WTC11 (cell line): ENCODE results near the gene TIMD4. TPM values are rescaled to one million over a fixed set of nuclear protein-coding genes. Genes with fewer than 3 reads are reported as not detected.

Source experiments
- ATAC-seq: fragments of 200-7000 bp; cut with Tn5 transposase; 2 replicates; pipeline ENCODE4 v1.10.0; 2021; ENCODE audit warnings: mild to moderate bottlenecking, moderate library complexity
- CTCF ChIA-PET: fragments of 300-600 bp; sonication (Branson Sonifier 250); formaldehyde crosslinking; loops from one replicate; lab custom pipeline; 2021; ENCODE audit warnings: antibody characterized with exemption; lab: Charles Lee
- POLR2A ChIA-PET: fragments of 350-600 bp; sonication (Branson Sonifier 250); formaldehyde crosslinking; loops from one replicate; lab custom pipeline; 2021; ENCODE audit warnings: antibody characterized with exemption; lab: Charles Lee
- DNase-seq: peaks from one replicate; pipeline ENCODE4 v3.0.0; 2021; ENCODE audit warnings: low spot score
- H3K27ac Mint-ChIP-seq: 2 replicates; pipeline ENCODE4 v1.8.0; 2021; ENCODE audit warnings: mixed read lengths
- H3K27me3 Mint-ChIP-seq: 2 replicates; pipeline ENCODE4 v1.8.0; 2021; ENCODE audit warnings: low read depth, mild to moderate bottlenecking, moderate library complexity, mixed read lengths
- H3K36me3 Mint-ChIP-seq: 2 replicates; pipeline ENCODE4 v1.8.0; 2021; ENCODE audit warnings: mixed read lengths
- H3K4me1 Mint-ChIP-seq: 2 replicates; pipeline ENCODE4 v1.8.0; 2022; ENCODE audit warnings: mixed read lengths
- H3K4me3 Mint-ChIP-seq: 2 replicates; pipeline ENCODE4 v1.8.0; 2021; ENCODE audit warnings: mild to moderate bottlenecking, moderate library complexity, mixed read lengths
- H3K9me3 Mint-ChIP-seq: 2 replicates; pipeline ENCODE4 v1.8.0; 2021; ENCODE audit warnings: mixed read lengths
- CREM ChIP-seq: sonication (generic); formaldehyde crosslinking; IDR thresholded peaks from 2 replicates; pipeline ENCODE4 v1.8.1; 2022; ENCODE audit warnings: mild to moderate bottlenecking, missing genetic modification reagents, moderate library complexity
- ELF4 ChIP-seq: sonication (generic); formaldehyde crosslinking; IDR thresholded peaks from 2 replicates; pipeline ENCODE4 v1.8.1; 2022; ENCODE audit warnings: low read depth, mild to moderate bottlenecking, moderate library complexity, missing genetic modification reagents
- FOXJ3 ChIP-seq: sonication (generic); formaldehyde crosslinking; IDR thresholded peaks from 2 replicates; pipeline ENCODE4 v1.9.0; 2021; ENCODE audit warnings: missing genetic modification reagents, mild to moderate bottlenecking, borderline replicate concordance
- FOXK1 ChIP-seq: sonication (generic); formaldehyde crosslinking; IDR thresholded peaks from 2 replicates; pipeline ENCODE4 v1.8.0; 2022; ENCODE audit warnings: mild to moderate bottlenecking, moderate library complexity, missing genetic modification reagents
- KAT7 ChIP-seq: sonication (generic); formaldehyde crosslinking; IDR thresholded peaks from 2 replicates; pipeline ENCODE4 v1.8.1; 2023; ENCODE audit warnings: missing genetic modification reagents, mild to moderate bottlenecking, borderline replicate concordance
- MXD4 ChIP-seq: fragments of 250-450 bp; sonication (Bioruptor Pico); IDR thresholded peaks from 2 replicates; pipeline ENCODE4 v1.8.0; 2021; ENCODE audit warnings: mild to moderate bottlenecking, moderate library complexity, borderline replicate concordance
- PRRX2 ChIP-seq: fragments of 250-450 bp; sonication (Bioruptor Pico); IDR thresholded peaks from 2 replicates; pipeline ENCODE4 v1.8.0; 2021; ENCODE audit warnings: mild to moderate bottlenecking
- RELA ChIP-seq: sonication (generic); formaldehyde crosslinking; IDR thresholded peaks from 2 replicates; pipeline ENCODE4 v1.8.1; 2022; ENCODE audit warnings: missing genetic modification reagents, mild to moderate bottlenecking, borderline replicate concordance
- SP1 ChIP-seq: sonication (generic); formaldehyde crosslinking; conservative IDR thresholded peaks from 2 replicates; pipeline ENCODE4 v1.8.1; 2022; ENCODE audit warnings: missing genetic modification reagents
- TEAD1 ChIP-seq: sonication (generic); formaldehyde crosslinking; IDR thresholded peaks from 2 replicates; pipeline ENCODE4 v1.8.0; 2022; ENCODE audit warnings: mild to moderate bottlenecking, missing genetic modification reagents
- ZNF263 ChIP-seq: sonication (generic); formaldehyde crosslinking; IDR thresholded peaks from 2 replicates; pipeline ENCODE4 v1.8.1; 2022; ENCODE audit warnings: low read depth, mild to moderate bottlenecking, moderate library complexity, missing genetic modification reagents
- ZNF416 ChIP-seq: fragments of 250-450 bp; sonication (Bioruptor Pico); IDR thresholded peaks from 2 replicates; pipeline ENCODE4 v1.9.0; 2021; ENCODE audit warnings: mild to moderate bottlenecking, inconsistent platforms
- total RNA-seq: library from RNA; stranded (reverse); gene quantifications from 3 replicates; pipeline ENCODE4 v1.2.3, GENCODE V29; 2021
- TF ChIP-seq, protein P1 (sequence below): sonication (generic); formaldehyde crosslinking; IDR thresholded peaks from 2 replicates; pipeline ENCODE4 v1.8.0; 2022; ENCODE audit warnings: mild to moderate bottlenecking, missing genetic modification reagents
- TF ChIP-seq, protein P2 (sequence below): fragments of 250-450 bp; sonication (Bioruptor Pico); IDR thresholded peaks from 2 replicates; pipeline ENCODE4 v1.8.0; 2021; ENCODE audit warnings: mild to moderate bottlenecking
- TF ChIP-seq, protein P3 (sequence below): sonication (generic); formaldehyde crosslinking; IDR thresholded peaks from 2 replicates; pipeline ENCODE4 v1.8.1; 2022; ENCODE audit warnings: missing genetic modification reagents, borderline replicate concordance
- TF ChIP-seq, protein P4 (sequence below): sonication (generic); formaldehyde crosslinking; IDR thresholded peaks from 2 replicates; pipeline ENCODE4 v1.8.1; 2022; ENCODE audit warnings: low read depth, missing genetic modification reagents, borderline replicate concordance
- TF ChIP-seq, protein P5 (sequence below): sonication (generic); formaldehyde crosslinking; IDR thresholded peaks from 2 replicates; pipeline ENCODE4 v1.8.1; 2023; ENCODE audit warnings: mild to moderate bottlenecking, missing genetic modification reagents
- TF ChIP-seq, protein P6 (sequence below): sonication (generic); formaldehyde crosslinking; IDR thresholded peaks from 2 replicates; pipeline ENCODE4 v1.8.1; 2023; ENCODE audit warnings: mild to moderate bottlenecking, missing genetic modification reagents, borderline replicate concordance
- TF ChIP-seq, protein P7 (sequence below): sonication (generic); formaldehyde crosslinking; IDR thresholded peaks from 2 replicates; pipeline ENCODE4 v1.8.0; 2022; ENCODE audit warnings: mild to moderate bottlenecking, missing genetic modification reagents

The TIMD4 gene
- total RNA-seq, 1 experiment from 2014 or later = 0.13 TPM

DNA sequence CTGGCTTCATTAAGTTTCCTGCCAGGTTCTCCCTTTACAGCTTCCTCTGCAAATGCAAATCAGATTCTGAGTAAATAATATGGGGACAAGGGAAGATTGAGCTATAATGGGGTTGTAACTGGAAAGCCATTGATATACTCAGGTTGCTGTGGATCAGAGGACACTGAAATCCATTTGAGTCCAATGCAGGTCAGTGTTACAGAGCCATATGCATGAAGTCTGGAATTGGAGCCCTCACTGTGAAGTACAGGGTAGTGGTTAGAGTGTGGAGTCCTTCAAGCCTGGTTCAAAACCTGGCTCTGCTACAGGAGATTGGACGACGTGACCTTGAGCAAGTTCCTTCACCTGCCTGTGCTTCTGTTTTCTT is 48.7 kb downstream of the TIMD4 start (continued):
- TF ChIP-seq, protein P1, sequence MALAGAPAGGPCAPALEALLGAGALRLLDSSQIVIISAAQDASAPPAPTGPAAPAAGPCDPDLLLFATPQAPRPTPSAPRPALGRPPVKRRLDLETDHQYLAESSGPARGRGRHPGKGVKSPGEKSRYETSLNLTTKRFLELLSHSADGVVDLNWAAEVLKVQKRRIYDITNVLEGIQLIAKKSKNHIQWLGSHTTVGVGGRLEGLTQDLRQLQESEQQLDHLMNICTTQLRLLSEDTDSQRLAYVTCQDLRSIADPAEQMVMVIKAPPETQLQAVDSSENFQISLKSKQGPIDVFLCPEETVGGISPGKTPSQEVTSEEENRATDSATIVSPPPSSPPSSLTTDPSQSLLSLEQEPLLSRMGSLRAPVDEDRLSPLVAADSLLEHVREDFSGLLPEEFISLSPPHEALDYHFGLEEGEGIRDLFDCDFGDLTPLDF (CRISPR knock-in tag) = no peak
- peak; percentile 43; the same call in 1 of the 2 replicates for TF ChIP-seq ZNF416 (CRISPR knock-in tag)
- peak; percentile 67; the same call in 1 of the 2 replicates for TF ChIP-seq MXD4 (CRISPR knock-in tag)
- TF ChIP-seq CREM = 0 out of 2 replicates have a peak, but pooled peaks have one; percentile 49
- TF ChIP-seq, protein P2, sequence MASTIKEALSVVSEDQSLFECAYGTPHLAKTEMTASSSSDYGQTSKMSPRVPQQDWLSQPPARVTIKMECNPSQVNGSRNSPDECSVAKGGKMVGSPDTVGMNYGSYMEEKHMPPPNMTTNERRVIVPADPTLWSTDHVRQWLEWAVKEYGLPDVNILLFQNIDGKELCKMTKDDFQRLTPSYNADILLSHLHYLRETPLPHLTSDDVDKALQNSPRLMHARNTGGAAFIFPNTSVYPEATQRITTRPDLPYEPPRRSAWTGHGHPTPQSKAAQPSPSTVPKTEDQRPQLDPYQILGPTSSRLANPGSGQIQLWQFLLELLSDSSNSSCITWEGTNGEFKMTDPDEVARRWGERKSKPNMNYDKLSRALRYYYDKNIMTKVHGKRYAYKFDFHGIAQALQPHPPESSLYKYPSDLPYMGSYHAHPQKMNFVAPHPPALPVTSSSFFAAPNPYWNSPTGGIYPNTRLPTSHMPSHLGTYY (CRISPR knock-in tag) = no peak
- TF ChIP-seq, protein P3, sequence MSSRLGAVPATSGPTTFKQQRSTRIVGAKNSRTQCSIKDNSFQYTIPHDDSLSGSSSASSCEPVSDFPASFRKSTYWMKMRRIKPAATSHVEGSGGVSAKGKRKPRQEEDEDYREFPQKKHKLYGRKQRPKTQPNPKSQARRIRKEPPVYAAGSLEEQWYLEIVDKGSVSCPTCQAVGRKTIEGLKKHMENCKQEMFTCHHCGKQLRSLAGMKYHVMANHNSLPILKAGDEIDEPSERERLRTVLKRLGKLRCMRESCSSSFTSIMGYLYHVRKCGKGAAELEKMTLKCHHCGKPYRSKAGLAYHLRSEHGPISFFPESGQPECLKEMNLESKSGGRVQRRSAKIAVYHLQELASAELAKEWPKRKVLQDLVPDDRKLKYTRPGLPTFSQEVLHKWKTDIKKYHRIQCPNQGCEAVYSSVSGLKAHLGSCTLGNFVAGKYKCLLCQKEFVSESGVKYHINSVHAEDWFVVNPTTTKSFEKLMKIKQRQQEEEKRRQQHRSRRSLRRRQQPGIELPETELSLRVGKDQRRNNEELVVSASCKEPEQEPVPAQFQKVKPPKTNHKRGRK (CRISPR knock-in tag) = no peak
- TF ChIP-seq, protein P4, sequence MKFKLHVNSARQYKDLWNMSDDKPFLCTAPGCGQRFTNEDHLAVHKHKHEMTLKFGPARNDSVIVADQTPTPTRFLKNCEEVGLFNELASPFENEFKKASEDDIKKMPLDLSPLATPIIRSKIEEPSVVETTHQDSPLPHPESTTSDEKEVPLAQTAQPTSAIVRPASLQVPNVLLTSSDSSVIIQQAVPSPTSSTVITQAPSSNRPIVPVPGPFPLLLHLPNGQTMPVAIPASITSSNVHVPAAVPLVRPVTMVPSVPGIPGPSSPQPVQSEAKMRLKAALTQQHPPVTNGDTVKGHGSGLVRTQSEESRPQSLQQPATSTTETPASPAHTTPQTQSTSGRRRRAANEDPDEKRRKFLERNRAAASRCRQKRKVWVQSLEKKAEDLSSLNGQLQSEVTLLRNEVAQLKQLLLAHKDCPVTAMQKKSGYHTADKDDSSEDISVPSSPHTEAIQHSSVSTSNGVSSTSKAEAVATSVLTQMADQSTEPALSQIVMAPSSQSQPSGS (CRISPR knock-in tag) = no peak
- no peak for TF ChIP-seq ELF4 (CRISPR knock-in tag)

DNA sequence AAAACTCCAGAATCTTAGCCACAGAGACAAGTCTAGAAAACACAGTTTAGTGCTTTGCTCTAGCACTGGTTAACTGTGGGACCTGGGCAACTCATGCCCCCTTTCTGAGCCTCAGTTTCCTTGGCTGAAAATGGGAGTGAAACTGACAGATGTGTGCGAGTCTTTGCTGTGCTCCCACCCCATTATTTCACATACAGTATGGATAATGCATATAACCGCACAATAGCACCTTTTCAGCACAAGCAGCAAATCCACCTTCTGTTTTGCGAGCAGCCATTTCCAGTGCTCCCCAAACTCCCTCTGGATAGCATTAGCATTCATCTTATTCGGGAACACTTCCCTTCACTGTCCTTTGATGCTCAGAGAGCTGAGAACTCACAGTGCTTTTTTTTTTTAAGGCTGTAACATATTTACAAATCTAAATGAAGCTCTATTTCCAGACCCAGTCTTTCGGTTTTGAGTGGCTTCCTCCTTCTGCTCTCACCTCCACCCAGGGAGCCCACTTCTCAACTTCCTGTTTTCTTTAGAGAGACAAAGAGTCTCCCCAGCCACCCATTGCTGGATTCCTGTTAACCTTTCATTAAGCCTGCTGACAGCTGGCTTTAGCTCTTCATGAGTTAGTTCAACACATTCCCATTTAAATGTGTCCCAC is 49.2 kb downstream of the TIMD4 start:
- ATAC-seq (peak; percentile 91), DNase-seq (peak; percentile 59)
- Mint-ChIP-seq H3K27ac (peak overlapping the region; percentile 99), H3K36me3 (peaks cover 11% of the 10 kb centered on the region; the same call in 1 of the 2 replicates), H3K27me3 (peaks cover 7% of the 10 kb centered on the region; the same call in 1 of the 2 replicates), H3K9me3 (no peaks in the 10 kb centered on the region), H3K4me1 (peaks cover 73% of the 10 kb centered on the region), H3K4me3 (peak overlapping the region; percentile 43; the same call in 1 of the 2 replicates)
- ChIA-PET POLR2A (interaction anchor here (2.0 kb wide), 1 partner anchor 228 kb away, joined by 10 read pairs; the partner anchor contains the start of gene MED7), CTCF (interaction anchor here (0.7 to 2.1 kb wide), 7 partner anchors 12 to 229 kb away, joined by 3 to 7 read pairs (median 3); no protein-coding TSS in a partner anchor)
- TF ChIP-seq SP1 (CRISPR knock-in tag) = 0 out of 2 replicates have a peak, but pooled peaks have one; percentile 10
- TF ChIP-seq, protein P5, sequence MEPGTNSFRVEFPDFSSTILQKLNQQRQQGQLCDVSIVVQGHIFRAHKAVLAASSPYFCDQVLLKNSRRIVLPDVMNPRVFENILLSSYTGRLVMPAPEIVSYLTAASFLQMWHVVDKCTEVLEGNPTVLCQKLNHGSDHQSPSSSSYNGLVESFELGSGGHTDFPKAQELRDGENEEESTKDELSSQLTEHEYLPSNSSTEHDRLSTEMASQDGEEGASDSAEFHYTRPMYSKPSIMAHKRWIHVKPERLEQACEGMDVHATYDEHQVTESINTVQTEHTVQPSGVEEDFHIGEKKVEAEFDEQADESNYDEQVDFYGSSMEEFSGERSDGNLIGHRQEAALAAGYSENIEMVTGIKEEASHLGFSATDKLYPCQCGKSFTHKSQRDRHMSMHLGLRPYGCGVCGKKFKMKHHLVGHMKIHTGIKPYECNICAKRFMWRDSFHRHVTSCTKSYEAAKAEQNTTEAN = no peak
- 0 out of 2 replicates have a peak, but pooled peaks have one; percentile 39 for TF ChIP-seq FOXJ3
- TF ChIP-seq, protein P6, sequence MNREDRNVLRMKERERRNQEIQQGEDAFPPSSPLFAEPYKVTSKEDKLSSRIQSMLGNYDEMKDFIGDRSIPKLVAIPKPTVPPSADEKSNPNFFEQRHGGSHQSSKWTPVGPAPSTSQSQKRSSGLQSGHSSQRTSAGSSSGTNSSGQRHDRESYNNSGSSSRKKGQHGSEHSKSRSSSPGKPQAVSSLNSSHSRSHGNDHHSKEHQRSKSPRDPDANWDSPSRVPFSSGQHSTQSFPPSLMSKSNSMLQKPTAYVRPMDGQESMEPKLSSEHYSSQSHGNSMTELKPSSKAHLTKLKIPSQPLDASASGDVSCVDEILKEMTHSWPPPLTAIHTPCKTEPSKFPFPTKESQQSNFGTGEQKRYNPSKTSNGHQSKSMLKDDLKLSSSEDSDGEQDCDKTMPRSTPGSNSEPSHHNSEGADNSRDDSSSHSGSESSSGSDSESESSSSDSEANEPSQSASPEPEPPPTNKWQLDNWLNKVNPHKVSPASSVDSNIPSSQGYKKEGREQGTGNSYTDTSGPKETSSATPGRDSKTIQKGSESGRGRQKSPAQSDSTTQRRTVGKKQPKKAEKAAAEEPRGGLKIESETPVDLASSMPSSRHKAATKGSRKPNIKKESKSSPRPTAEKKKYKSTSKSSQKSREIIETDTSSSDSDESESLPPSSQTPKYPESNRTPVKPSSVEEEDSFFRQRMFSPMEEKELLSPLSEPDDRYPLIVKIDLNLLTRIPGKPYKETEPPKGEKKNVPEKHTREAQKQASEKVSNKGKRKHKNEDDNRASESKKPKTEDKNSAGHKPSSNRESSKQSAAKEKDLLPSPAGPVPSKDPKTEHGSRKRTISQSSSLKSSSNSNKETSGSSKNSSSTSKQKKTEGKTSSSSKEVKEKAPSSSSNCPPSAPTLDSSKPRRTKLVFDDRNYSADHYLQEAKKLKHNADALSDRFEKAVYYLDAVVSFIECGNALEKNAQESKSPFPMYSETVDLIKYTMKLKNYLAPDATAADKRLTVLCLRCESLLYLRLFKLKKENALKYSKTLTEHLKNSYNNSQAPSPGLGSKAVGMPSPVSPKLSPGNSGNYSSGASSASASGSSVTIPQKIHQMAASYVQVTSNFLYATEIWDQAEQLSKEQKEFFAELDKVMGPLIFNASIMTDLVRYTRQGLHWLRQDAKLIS = 0 out of 2 replicates have a peak, but pooled peaks have one; percentile 39
- TF ChIP-seq TEAD1 (CRISPR knock-in tag) = peak; percentile 64; the same call in 1 of the 2 replicates
- peak; percentile 53; the same call in 1 of the 2 replicates for TF ChIP-seq PRRX2 (CRISPR knock-in tag)
- no peak for TF ChIP-seq KAT7 (CRISPR knock-in tag)
- no peak for TF ChIP-seq RELA (CRISPR knock-in tag)
- 0 out of 2 replicates have a peak, but pooled peaks have one; percentile 49 for TF ChIP-seq FOXK1 (CRISPR knock-in tag)
- peak; percentile 43; the same call in 1 of the 2 replicates for TF ChIP-seq ZNF263 (CRISPR knock-in tag)
- TF ChIP-seq, protein P7, sequence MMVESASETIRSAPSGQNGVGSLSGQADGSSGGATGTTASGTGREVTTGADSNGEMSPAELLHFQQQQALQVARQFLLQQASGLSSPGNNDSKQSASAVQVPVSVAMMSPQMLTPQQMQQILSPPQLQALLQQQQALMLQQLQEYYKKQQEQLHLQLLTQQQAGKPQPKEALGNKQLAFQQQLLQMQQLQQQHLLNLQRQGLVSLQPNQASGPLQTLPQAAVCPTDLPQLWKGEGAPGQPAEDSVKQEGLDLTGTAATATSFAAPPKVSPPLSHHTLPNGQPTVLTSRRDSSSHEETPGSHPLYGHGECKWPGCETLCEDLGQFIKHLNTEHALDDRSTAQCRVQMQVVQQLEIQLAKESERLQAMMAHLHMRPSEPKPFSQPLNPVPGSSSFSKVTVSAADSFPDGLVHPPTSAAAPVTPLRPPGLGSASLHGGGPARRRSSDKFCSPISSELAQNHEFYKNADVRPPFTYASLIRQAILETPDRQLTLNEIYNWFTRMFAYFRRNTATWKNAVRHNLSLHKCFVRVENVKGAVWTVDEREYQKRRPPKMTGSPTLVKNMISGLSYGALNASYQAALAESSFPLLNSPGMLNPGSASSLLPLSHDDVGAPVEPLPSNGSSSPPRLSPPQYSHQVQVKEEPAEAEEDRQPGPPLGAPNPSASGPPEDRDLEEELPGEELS (CRISPR knock-in tag) = peak; percentile 85; the same call in 1 of the 2 replicates
